ENCODE data around the gene KLHDC8B. TPM values are rescaled to one million over a fixed set of nuclear protein-coding genes. Genes with fewer than 3 reads are reported as not detected.

The KLHDC8B gene
- total and polyA plus RNA-seq, 2 donors from 2014 or later, result 23.4 to 36.5 TPM

DNA sequence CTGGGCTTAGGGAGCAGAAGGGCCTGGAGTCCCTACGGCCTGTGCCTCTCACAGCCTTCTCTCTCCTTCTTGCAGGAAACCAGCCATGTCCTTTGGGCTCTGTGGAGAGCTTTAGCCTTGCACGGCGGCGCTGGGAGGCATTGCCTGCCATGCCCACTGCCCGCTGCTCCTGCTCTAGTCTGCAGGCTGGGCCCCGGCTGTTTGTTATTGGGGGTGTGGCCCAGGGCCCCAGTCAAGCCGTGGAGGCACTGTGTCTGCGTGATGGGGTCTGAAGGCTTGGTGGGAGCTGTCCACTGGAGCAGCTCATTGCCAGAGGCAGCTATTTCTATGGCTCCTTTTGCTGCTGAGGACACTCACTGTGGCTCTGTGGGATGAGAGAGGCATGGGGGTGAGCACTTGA is 4.1 kb downstream of the KLHDC8B start:
- no peaks in the 10 kb centered on the region for H3K27me3 ChIP-seq (ENCODE audit: control insufficient read depth, insufficient read depth, low read length)
- H3K4me1 ChIP-seq (ENCODE audit: control insufficient read depth in 2 of 3, insufficient read depth in 2 of 3, low read depth in 1 of 3, low read length in 3 of 3), result peaks cover 0 to 32% (median 25%) of the 10 kb centered on the region in 3 donors
- no peak overlapping the region for H3K27ac ChIP-seq (ENCODE audit: low read depth in 2 of 2, low read length in 2 of 2)
- no peak overlapping the region for H3K9ac ChIP-seq (ENCODE audit: low read length in 3 of 3)
- no peak overlapping the region for H3K4me3 ChIP-seq (ENCODE audit: low read length in 3 of 3)
- DNase-seq, result no peak
- peaks cover 0 to 20% (median 2%) of the 10 kb centered on the region in 3 donors for H3K36me3 ChIP-seq (ENCODE audit: control insufficient read depth in 2 of 3, insufficient read depth in 3 of 3, low read length in 3 of 3)
- no peak for FAIRE-seq
- H3K9me3 ChIP-seq (ENCODE audit: control insufficient read depth in 2 of 3, insufficient read depth in 1 of 3, low read length in 3 of 3), result no peaks in the 10 kb centered on the region
- TF ChIP-seq, protein P1, sequence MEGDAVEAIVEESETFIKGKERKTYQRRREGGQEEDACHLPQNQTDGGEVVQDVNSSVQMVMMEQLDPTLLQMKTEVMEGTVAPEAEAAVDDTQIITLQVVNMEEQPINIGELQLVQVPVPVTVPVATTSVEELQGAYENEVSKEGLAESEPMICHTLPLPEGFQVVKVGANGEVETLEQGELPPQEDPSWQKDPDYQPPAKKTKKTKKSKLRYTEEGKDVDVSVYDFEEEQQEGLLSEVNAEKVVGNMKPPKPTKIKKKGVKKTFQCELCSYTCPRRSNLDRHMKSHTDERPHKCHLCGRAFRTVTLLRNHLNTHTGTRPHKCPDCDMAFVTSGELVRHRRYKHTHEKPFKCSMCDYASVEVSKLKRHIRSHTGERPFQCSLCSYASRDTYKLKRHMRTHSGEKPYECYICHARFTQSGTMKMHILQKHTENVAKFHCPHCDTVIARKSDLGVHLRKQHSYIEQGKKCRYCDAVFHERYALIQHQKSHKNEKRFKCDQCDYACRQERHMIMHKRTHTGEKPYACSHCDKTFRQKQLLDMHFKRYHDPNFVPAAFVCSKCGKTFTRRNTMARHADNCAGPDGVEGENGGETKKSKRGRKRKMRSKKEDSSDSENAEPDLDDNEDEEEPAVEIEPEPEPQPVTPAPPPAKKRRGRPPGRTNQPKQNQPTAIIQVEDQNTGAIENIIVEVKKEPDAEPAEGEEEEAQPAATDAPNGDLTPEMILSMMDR (IDR thresholded peaks at IDR 0.05; ENCODE audit: borderline replicate concordance, extremely low read depth, insufficient read depth), result no peak
- intact Hi-C loops (cut with DNase I), result loop anchor here (10.0 kb wide), 1 partner anchor 109 kb away; no protein-coding TSS in a partner anchor

DNA sequence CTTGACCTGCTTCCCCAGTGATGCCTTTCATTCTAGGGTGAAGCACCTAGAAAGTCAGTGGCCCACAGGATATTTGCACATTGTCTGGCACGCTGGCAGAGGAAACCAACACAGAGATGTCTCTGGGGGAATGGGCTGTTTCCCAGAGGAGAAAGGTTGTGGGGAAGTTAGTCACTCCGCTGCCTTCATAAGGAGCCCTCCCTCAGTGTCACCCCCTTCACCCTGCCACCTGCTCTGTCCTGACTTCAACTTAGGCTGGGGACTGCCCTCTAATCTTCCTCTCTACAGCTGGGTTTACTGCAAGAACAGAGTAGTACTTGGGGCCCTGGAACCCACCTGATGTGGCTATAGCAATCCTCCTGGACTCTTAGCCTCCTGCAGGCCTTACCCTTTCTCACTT is 5.7 kb downstream of the KLHDC8B start:
- H3K9me3 ChIP-seq (ENCODE audit: control insufficient read depth in 2 of 3, insufficient read depth in 1 of 3, low read length in 3 of 3), result no peaks in the 10 kb centered on the region
- H3K4me3 ChIP-seq (ENCODE audit: low read length in 3 of 3), result no peak overlapping the region
- DNase-seq, result no peak
- H3K9ac ChIP-seq (ENCODE audit: low read length in 3 of 3), result no peak overlapping the region
- H3K27ac ChIP-seq (ENCODE audit: low read depth in 2 of 2, low read length in 2 of 2), result no peak overlapping the region
- TF ChIP-seq, protein P1 (IDR thresholded peaks at IDR 0.05; ENCODE audit: borderline replicate concordance, extremely low read depth, insufficient read depth), result no peak
- peaks cover 0 to 25% (median 22%) of the 10 kb centered on the region in 3 donors for H3K4me1 ChIP-seq (ENCODE audit: control insufficient read depth in 2 of 3, insufficient read depth in 2 of 3, low read depth in 1 of 3, low read length in 3 of 3)
- H3K36me3 ChIP-seq (ENCODE audit: control insufficient read depth in 2 of 3, insufficient read depth in 3 of 3, low read length in 3 of 3), result peaks cover 0 to 20% (median 2%) of the 10 kb centered on the region in 3 donors
- intact Hi-C loops (cut with DNase I), result loop anchor here (10.0 kb wide), 1 partner anchor 108 kb away; no protein-coding TSS in a partner anchor
- no peaks in the 10 kb centered on the region for H3K27me3 ChIP-seq (ENCODE audit: control insufficient read depth, insufficient read depth, low read length)
- no peak for FAIRE-seq

DNA sequence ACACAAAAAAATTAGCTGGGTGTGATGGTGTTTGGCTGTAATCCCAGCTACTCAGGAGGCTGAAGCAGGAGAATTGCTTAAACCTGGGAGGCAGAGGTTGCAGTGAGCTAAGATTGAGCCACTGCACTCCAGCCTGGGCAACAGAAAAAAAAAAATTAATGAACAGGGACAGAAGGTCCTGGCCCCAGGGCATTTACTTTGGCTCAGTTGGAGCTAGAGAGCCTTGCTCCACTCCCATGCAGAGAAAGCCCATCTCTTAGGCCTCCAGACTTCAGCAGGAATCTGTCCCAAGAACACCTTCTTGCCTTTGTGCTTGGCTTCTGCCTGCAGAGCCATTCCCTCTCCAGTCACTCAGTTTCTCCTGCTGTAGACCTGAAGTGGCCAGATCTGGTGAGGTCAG is 8.7 kb downstream of the KLHDC8B start:
- FAIRE-seq, result no peak
- H3K27me3 ChIP-seq (ENCODE audit: control insufficient read depth, insufficient read depth, low read length), result no peaks in the 10 kb centered on the region
- H3K4me1 ChIP-seq (ENCODE audit: control insufficient read depth in 2 of 3, insufficient read depth in 2 of 3, low read depth in 1 of 3, low read length in 3 of 3), result no peaks in the 10 kb centered on the region
- peaks cover 0 to 13% (median 2%) of the 10 kb centered on the region in 3 donors for H3K36me3 ChIP-seq (ENCODE audit: control insufficient read depth in 2 of 3, insufficient read depth in 3 of 3, low read length in 3 of 3)
- DNase-seq, result no peak
- no peak overlapping the region for H3K27ac ChIP-seq (ENCODE audit: low read depth in 2 of 2, low read length in 2 of 2)
- H3K4me3 ChIP-seq (ENCODE audit: low read length in 3 of 3), result no peak overlapping the region
- H3K9me3 ChIP-seq (ENCODE audit: control insufficient read depth in 2 of 3, insufficient read depth in 1 of 3, low read length in 3 of 3), result no peaks in the 10 kb centered on the region
- TF ChIP-seq, protein P1 (IDR thresholded peaks at IDR 0.05; ENCODE audit: borderline replicate concordance, extremely low read depth, insufficient read depth), result no peak
- no peak overlapping the region for H3K9ac ChIP-seq (ENCODE audit: low read length in 3 of 3)
- intact Hi-C loops (cut with DNase I), result no loop called here

DNA sequence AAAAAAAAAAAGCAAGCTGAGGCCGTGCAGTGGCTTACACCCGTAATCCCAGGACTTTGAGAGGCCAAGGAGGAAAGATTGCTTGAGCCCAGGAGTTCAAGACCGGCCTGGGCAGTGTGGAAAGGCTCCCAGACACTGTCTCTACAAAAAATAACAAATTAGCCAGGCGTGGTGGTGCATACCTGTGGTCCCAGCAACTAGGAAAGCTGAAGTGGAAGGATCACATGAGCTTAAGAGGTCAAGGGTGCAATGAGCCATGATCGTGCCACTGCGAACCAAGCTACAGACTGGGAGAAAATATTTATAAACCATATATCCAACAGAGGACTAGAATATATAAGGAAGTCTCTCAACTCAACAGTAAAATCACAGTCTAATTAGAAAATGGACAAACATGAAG is 10.0 kb downstream of the KLHDC8B start:
- no peaks in the 10 kb centered on the region for H3K27me3 ChIP-seq (ENCODE audit: control insufficient read depth, insufficient read depth, low read length)
- DNase-seq, result peak in 2 of 5 donors; percentile 3 to 8
- no peak for FAIRE-seq
- no peak overlapping the region for H3K27ac ChIP-seq (ENCODE audit: low read depth in 2 of 2, low read length in 2 of 2)
- no peak overlapping the region for H3K4me3 ChIP-seq (ENCODE audit: low read length in 3 of 3)
- intact Hi-C loops (cut with DNase I), result no loop called here
- TF ChIP-seq, protein P1 (IDR thresholded peaks at IDR 0.05; ENCODE audit: borderline replicate concordance, extremely low read depth, insufficient read depth), result no peak
- H3K9me3 ChIP-seq (ENCODE audit: control insufficient read depth in 2 of 3, insufficient read depth in 1 of 3, low read length in 3 of 3), result no peaks in the 10 kb centered on the region
- H3K4me1 ChIP-seq (ENCODE audit: control insufficient read depth in 2 of 3, insufficient read depth in 2 of 3, low read depth in 1 of 3, low read length in 3 of 3), result no peaks in the 10 kb centered on the region
- no peak overlapping the region for H3K9ac ChIP-seq (ENCODE audit: low read length in 3 of 3)
- H3K36me3 ChIP-seq (ENCODE audit: control insufficient read depth in 2 of 3, insufficient read depth in 3 of 3, low read length in 3 of 3), result peaks cover 0 to 1% (median 0%) of the 10 kb centered on the region in 3 donors
